Measurements from ENCODE around the gene MAPK10. TPM values are rescaled to one million over a fixed set of nuclear protein-coding genes. Genes with fewer than 3 reads are reported as not detected.

The MAPK10 gene
- total RNA-seq, 1 experiment from 2014 or later: 5.2 TPM

GRCh38 chr4:86338521-86338920, 21.3 kb downstream of the MAPK10 start:
- ATAC-seq: no peak
- no peak for DNase-seq (ENCODE audit: low spot score)
- no peaks in the 10 kb centered on the region for H3K27me3 Mint-ChIP-seq (ENCODE audit: low read depth)
- TF ChIP-seq, protein P1, sequence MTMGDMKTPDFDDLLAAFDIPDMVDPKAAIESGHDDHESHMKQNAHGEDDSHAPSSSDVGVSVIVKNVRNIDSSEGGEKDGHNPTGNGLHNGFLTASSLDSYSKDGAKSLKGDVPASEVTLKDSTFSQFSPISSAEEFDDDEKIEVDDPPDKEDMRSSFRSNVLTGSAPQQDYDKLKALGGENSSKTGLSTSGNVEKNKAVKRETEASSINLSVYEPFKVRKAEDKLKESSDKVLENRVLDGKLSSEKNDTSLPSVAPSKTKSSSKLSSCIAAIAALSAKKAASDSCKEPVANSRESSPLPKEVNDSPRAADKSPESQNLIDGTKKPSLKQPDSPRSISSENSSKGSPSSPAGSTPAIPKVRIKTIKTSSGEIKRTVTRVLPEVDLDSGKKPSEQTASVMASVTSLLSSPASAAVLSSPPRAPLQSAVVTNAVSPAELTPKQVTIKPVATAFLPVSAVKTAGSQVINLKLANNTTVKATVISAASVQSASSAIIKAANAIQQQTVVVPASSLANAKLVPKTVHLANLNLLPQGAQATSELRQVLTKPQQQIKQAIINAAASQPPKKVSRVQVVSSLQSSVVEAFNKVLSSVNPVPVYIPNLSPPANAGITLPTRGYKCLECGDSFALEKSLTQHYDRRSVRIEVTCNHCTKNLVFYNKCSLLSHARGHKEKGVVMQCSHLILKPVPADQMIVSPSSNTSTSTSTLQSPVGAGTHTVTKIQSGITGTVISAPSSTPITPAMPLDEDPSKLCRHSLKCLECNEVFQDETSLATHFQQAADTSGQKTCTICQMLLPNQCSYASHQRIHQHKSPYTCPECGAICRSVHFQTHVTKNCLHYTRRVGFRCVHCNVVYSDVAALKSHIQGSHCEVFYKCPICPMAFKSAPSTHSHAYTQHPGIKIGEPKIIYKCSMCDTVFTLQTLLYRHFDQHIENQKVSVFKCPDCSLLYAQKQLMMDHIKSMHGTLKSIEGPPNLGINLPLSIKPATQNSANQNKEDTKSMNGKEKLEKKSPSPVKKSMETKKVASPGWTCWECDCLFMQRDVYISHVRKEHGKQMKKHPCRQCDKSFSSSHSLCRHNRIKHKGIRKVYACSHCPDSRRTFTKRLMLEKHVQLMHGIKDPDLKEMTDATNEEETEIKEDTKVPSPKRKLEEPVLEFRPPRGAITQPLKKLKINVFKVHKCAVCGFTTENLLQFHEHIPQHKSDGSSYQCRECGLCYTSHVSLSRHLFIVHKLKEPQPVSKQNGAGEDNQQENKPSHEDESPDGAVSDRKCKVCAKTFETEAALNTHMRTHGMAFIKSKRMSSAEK (CRISPR knock-in tag; IDR thresholded peaks at IDR 0.05; ENCODE audit: borderline replicate concordance): no peak
- H3K9me3 Mint-ChIP-seq: no peaks in the 10 kb centered on the region; the same call in 1 of the 2 replicates
- POLR2A ChIA-PET: no interaction called here
- no peaks in the 10 kb centered on the region for H3K36me3 Mint-ChIP-seq
- no peak overlapping the region for H3K4me3 Mint-ChIP-seq
- CTCF ChIA-PET: no interaction called here
- H3K27ac Mint-ChIP-seq: no peak overlapping the region
- H3K4me1 Mint-ChIP-seq: peaks cover 7% of the 10 kb centered on the region

- POLR2A ChIA-PET: no interaction called here
- ATAC-seq: no peak
- H3K27ac Mint-ChIP-seq: no peak overlapping the region
- TF ChIP-seq CDX4 (CRISPR knock-in tag; IDR thresholded peaks at IDR 0.05; ENCODE audit: borderline replicate concordance): no peak
- TF ChIP-seq, protein P2, sequence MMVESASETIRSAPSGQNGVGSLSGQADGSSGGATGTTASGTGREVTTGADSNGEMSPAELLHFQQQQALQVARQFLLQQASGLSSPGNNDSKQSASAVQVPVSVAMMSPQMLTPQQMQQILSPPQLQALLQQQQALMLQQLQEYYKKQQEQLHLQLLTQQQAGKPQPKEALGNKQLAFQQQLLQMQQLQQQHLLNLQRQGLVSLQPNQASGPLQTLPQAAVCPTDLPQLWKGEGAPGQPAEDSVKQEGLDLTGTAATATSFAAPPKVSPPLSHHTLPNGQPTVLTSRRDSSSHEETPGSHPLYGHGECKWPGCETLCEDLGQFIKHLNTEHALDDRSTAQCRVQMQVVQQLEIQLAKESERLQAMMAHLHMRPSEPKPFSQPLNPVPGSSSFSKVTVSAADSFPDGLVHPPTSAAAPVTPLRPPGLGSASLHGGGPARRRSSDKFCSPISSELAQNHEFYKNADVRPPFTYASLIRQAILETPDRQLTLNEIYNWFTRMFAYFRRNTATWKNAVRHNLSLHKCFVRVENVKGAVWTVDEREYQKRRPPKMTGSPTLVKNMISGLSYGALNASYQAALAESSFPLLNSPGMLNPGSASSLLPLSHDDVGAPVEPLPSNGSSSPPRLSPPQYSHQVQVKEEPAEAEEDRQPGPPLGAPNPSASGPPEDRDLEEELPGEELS (CRISPR knock-in tag; IDR thresholded peaks at IDR 0.05): no peak
- no peak for TF ChIP-seq JUN (CRISPR knock-in tag; IDR thresholded peaks at IDR 0.05)
- TF ChIP-seq ESRRA (CRISPR knock-in tag; IDR thresholded peaks at IDR 0.05; ENCODE audit: borderline replicate concordance): no peak
- TF ChIP-seq, protein P3, sequence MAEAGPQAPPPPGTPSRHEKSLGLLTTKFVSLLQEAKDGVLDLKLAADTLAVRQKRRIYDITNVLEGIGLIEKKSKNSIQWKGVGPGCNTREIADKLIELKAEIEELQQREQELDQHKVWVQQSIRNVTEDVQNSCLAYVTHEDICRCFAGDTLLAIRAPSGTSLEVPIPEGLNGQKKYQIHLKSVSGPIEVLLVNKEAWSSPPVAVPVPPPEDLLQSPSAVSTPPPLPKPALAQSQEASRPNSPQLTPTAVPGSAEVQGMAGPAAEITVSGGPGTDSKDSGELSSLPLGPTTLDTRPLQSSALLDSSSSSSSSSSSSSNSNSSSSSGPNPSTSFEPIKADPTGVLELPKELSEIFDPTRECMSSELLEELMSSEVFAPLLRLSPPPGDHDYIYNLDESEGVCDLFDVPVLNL (CRISPR knock-in tag; IDR thresholded peaks at IDR 0.05; ENCODE audit: borderline replicate concordance, low read depth): no peak
- TF ChIP-seq, protein P4, sequence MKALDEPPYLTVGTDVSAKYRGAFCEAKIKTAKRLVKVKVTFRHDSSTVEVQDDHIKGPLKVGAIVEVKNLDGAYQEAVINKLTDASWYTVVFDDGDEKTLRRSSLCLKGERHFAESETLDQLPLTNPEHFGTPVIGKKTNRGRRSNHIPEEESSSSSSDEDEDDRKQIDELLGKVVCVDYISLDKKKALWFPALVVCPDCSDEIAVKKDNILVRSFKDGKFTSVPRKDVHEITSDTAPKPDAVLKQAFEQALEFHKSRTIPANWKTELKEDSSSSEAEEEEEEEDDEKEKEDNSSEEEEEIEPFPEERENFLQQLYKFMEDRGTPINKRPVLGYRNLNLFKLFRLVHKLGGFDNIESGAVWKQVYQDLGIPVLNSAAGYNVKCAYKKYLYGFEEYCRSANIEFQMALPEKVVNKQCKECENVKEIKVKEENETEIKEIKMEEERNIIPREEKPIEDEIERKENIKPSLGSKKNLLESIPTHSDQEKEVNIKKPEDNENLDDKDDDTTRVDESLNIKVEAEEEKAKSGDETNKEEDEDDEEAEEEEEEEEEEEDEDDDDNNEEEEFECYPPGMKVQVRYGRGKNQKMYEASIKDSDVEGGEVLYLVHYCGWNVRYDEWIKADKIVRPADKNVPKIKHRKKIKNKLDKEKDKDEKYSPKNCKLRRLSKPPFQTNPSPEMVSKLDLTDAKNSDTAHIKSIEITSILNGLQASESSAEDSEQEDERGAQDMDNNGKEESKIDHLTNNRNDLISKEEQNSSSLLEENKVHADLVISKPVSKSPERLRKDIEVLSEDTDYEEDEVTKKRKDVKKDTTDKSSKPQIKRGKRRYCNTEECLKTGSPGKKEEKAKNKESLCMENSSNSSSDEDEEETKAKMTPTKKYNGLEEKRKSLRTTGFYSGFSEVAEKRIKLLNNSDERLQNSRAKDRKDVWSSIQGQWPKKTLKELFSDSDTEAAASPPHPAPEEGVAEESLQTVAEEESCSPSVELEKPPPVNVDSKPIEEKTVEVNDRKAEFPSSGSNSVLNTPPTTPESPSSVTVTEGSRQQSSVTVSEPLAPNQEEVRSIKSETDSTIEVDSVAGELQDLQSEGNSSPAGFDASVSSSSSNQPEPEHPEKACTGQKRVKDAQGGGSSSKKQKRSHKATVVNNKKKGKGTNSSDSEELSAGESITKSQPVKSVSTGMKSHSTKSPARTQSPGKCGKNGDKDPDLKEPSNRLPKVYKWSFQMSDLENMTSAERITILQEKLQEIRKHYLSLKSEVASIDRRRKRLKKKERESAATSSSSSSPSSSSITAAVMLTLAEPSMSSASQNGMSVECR (CRISPR knock-in tag; IDR thresholded peaks at IDR 0.05; ENCODE audit: borderline replicate concordance): no peak
- no peak for TF ChIP-seq GTF2I (CRISPR knock-in tag; conservative IDR thresholded peaks at IDR 0.05)
- TF ChIP-seq, protein P1 (CRISPR knock-in tag; IDR thresholded peaks at IDR 0.05; ENCODE audit: borderline replicate concordance): no peak
- TF ChIP-seq FOXJ3 (CRISPR knock-in tag; IDR thresholded peaks at IDR 0.05; ENCODE audit: borderline replicate concordance): no peak
- no peak for TF ChIP-seq ELF4 (CRISPR knock-in tag; IDR thresholded peaks at IDR 0.05; ENCODE audit: low read depth)
- no peak for TF ChIP-seq FOXP1 (CRISPR knock-in tag; IDR thresholded peaks at IDR 0.05; ENCODE audit: borderline replicate concordance)
- TF ChIP-seq, protein P5, sequence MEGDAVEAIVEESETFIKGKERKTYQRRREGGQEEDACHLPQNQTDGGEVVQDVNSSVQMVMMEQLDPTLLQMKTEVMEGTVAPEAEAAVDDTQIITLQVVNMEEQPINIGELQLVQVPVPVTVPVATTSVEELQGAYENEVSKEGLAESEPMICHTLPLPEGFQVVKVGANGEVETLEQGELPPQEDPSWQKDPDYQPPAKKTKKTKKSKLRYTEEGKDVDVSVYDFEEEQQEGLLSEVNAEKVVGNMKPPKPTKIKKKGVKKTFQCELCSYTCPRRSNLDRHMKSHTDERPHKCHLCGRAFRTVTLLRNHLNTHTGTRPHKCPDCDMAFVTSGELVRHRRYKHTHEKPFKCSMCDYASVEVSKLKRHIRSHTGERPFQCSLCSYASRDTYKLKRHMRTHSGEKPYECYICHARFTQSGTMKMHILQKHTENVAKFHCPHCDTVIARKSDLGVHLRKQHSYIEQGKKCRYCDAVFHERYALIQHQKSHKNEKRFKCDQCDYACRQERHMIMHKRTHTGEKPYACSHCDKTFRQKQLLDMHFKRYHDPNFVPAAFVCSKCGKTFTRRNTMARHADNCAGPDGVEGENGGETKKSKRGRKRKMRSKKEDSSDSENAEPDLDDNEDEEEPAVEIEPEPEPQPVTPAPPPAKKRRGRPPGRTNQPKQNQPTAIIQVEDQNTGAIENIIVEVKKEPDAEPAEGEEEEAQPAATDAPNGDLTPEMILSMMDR (IDR thresholded peaks at IDR 0.05): no peak
- no peak for TF ChIP-seq ZNF219 (CRISPR knock-in tag; IDR thresholded peaks at IDR 0.05; ENCODE audit: borderline replicate concordance)
These were observed 25.7 kb downstream of the MAPK10 start for GRCh38 chr4:86334020-86334750.

More at GRCh38 chr4:86334020-86334750, 25.7 kb downstream of the MAPK10 start:
- Mint-ChIP-seq H3K36me3 (no peaks in the 10 kb centered on the region), H3K4me1 (peaks cover 2% of the 10 kb centered on the region; the same call in 1 of the 2 replicates), H3K9me3 (no peaks in the 10 kb centered on the region; the same call in 1 of the 2 replicates), H3K4me3 (no peak overlapping the region), H3K27me3 (ENCODE audit: low read depth) (no peaks in the 10 kb centered on the region)
- DNase-seq (ENCODE audit: low spot score): no peak
- CTCF ChIA-PET: no interaction called here

Data from WTC11 (cell line).